Endothelial cell of umbilical vein (primary cell): ENCODE measurements around the gene SLAIN2. TPM values are rescaled to one million over a fixed set of nuclear protein-coding genes. Genes with fewer than 3 reads are reported as not detected.

ENCODE experiments used
- BruUV-seq: library from RNA; stranded (reverse); fragments of 400-500 nt; replicated peaks from 2 replicates; lab custom pipeline; 2021; lab: Mats Ljungman, UMichigan
- CTCF ChIA-PET: fragments of 300-600, 350-600 bp; sonication (Branson Sonifier 250); formaldehyde crosslinking; loops from one replicate; lab custom pipeline; 2021; ENCODE audit warnings: antibody characterized with exemption, inconsistent platforms; lab: Charles Lee
- POLR2A ChIA-PET: fragments of 300-600, 350-600 bp; sonication (Branson Sonifier 250); formaldehyde crosslinking; loops from one replicate; lab custom pipeline; 2021; ENCODE audit warnings: antibody characterized with exemption, inconsistent platforms; lab: Charles Lee
- DNase-seq: peaks from one replicate; pipeline ENCODE4 v3.0.0-alpha.2; 2011; ENCODE audit warnings: low read depth, low spot score
- FAIRE-seq: peaks from 2 replicates; lab custom pipeline; 2011; peaks lifted over from hg19 to GRCh38; lab: Jason Lieb, UNC
- H2AFZ ChIP-seq: 2 replicates; pipeline ENCODE4 v1.6.0; 2012; ENCODE audit warnings: low read depth, low read length, control low read depth, inconsistent platforms
- H3K27ac ChIP-seq: 2 replicates; pipeline ENCODE4 v1.5.1; 2011; ENCODE audit warnings: low read depth, mild to moderate bottlenecking, control low read depth, low read length, moderate library complexity; ENCODE audit not compliant: insufficient read depth
- H3K27me3 ChIP-seq, 2 experiments: 2 replicates each; pipeline versions ENCODE4 v1.6.0 to v1.6.1; 2011; ENCODE audit warnings: low read length in 2 of 2, mixed read lengths in 1 of 2; ENCODE audit not compliant: control insufficient read depth in 2 of 2, insufficient read depth in 2 of 2
- H3K36me3 ChIP-seq, 2 experiments: 2 replicates in 1 of 2; 3 replicates in 1 of 2; pipeline ENCODE4 v1.5.1; 2011; ENCODE audit warnings: low read length in 2 of 2, mild to moderate bottlenecking in 1 of 2, moderate library complexity in 1 of 2; ENCODE audit not compliant: control insufficient read depth in 2 of 2, insufficient read depth in 2 of 2; ENCODE audit errors: extremely low read depth in 1 of 2
- H3K4me1 ChIP-seq: 3 replicates; pipeline ENCODE4 v1.5.1; 2011; ENCODE audit warnings: mild to moderate bottlenecking, low read length; ENCODE audit not compliant: control insufficient read depth, insufficient read depth; ENCODE audit errors: extremely low read depth
- H3K4me2 ChIP-seq: 2 replicates; pipeline ENCODE4 v1.6.1; 2011; ENCODE audit warnings: low read length, control low read depth, mixed read lengths; ENCODE audit not compliant: insufficient read depth
- H3K4me3 ChIP-seq, 3 experiments: fragments of 200-600 bp in 1 of 3; sonication (generic), shearing (Covaris generic) in 1 of 3; replicated peaks in 1 of 3; 2 replicates each; pipeline ENCODE4 v1.5.1; 2011 to 2016; ENCODE audit warnings: control low read depth in 3 of 3, low read length in 3 of 3, mild to moderate bottlenecking in 2 of 3, inconsistent platforms in 1 of 3, low read depth in 1 of 3, moderate library complexity in 1 of 3; ENCODE audit not compliant: insufficient read depth in 1 of 3
- H3K79me2 ChIP-seq: 2 replicates; pipeline ENCODE4 v1.6.0; 2012; ENCODE audit warnings: low read length, inconsistent platforms; ENCODE audit not compliant: control insufficient read depth, insufficient read depth
- H3K9ac ChIP-seq: replicated peaks from 2 replicates; pipeline ENCODE3; 2011; ENCODE audit warnings: low read length, control low read depth; ENCODE audit not compliant: insufficient read depth; ENCODE audit errors: extremely low read depth
- H3K9me1 ChIP-seq: replicated peaks from 3 replicates; pipeline ENCODE4 v1.6.0; 2011; ENCODE audit warnings: mild to moderate bottlenecking, low read length; ENCODE audit not compliant: control insufficient read depth, insufficient read depth; ENCODE audit errors: extremely low read depth
- H3K9me3 ChIP-seq: replicated peaks from 2 replicates; pipeline ENCODE4 v1.5.1; 2012; ENCODE audit warnings: low read length, inconsistent platforms; ENCODE audit not compliant: control insufficient read depth, insufficient read depth
- H4K20me1 ChIP-seq: replicated peaks from 2 replicates; pipeline ENCODE3; 2011; ENCODE audit warnings: mild to moderate bottlenecking, low read length; ENCODE audit not compliant: control insufficient read depth, insufficient read depth; ENCODE audit errors: extremely low read depth
- EZH2 ChIP-seq: IDR thresholded peaks from 2 replicates; pipeline ENCODE4 v1.6.1; 2012; ENCODE audit warnings: borderline replicate concordance, low read depth, mild to moderate bottlenecking, moderate library complexity, low read length, inconsistent platforms; ENCODE audit not compliant: severe bottlenecking
- FOS ChIP-seq: IDR thresholded peaks from 2 replicates; pipeline ENCODE4 v1.6.1; 2011; ENCODE audit warnings: mild to moderate bottlenecking, low read length, moderate library complexity, borderline replicate concordance; ENCODE audit not compliant: insufficient read depth
- GATA2 ChIP-seq: IDR thresholded peaks from 2 replicates; pipeline ENCODE4 v1.7.0; 2011; ENCODE audit warnings: low read depth, mild to moderate bottlenecking, moderate library complexity, mixed read lengths, low read length; ENCODE audit not compliant: insufficient read length, insufficient read depth
- JUN ChIP-seq: IDR thresholded peaks from 2 replicates; pipeline ENCODE4 v1.6.1; 2011; ENCODE audit warnings: borderline replicate concordance, low read depth; ENCODE audit not compliant: insufficient read length, insufficient read depth
- MYC ChIP-seq: IDR thresholded peaks from one replicate; pipeline ENCODE4 v1.6.1; 2011; ENCODE audit warnings: mild to moderate bottlenecking, low read depth, low read length
- POLR2A ChIP-seq: IDR thresholded peaks from 2 replicates; pipeline ENCODE4 v1.6.1; 2012; ENCODE audit warnings: low read depth, mild to moderate bottlenecking, control low read depth, low read length
- POLR2AphosphoS5 ChIP-seq: IDR thresholded peaks from 2 replicates; pipeline ENCODE4 v1.6.1; 2012; ENCODE audit warnings: low read depth, mild to moderate bottlenecking, control low read depth, low read length, moderate library complexity; ENCODE audit not compliant: insufficient read depth
- dilution Hi-C: fragments of 300-500 bp; cut with MboI; formaldehyde crosslinking; loops from one replicate; pipeline ENCODE4 v1.15.0; 2019; ENCODE audit warnings: low sequenced_read_pairs; ENCODE audit not compliant: extremely low pct_ligation_motif_present
- intact Hi-C: fragments of 100-400 bp; cut with micrococcal nuclease; formaldehyde crosslinking; loops from one replicate; pipeline ENCODE4 v1.10.0; 2022
- polyA plus RNA-seq, 4 experiments: library from polyadenylated mRNA; depleted of rRNA in 3 of 4; stranded (reverse) in 3 of 4; unstranded in 1 of 4; fragments of >200 nt; gene quantifications; 2 replicates each; pipeline versions ENCODE4 v1.2.1 to v1.2.3, GENCODE V29; 2011 to 2012; ENCODE audit warnings: missing spikeins in 1 of 4
- total RNA-seq: library from RNA; stranded (reverse); gene quantifications from 2 replicates; pipeline ENCODE4 v1.2.3, GENCODE V29; 2021
- TF ChIP-seq, protein P1 (sequence below), 2 donors: IDR thresholded peaks; 1 replicate in 1 of 2; 2 replicates in 1 of 2; pipeline ENCODE4 v1.5.1; 2011; ENCODE audit warnings: low read length in 2 of 2, mild to moderate bottlenecking in 2 of 2, moderate library complexity in 2 of 2, control low read depth in 1 of 2, inconsistent platforms in 1 of 2, low read depth in 1 of 2; ENCODE audit not compliant: insufficient read depth in 1 of 2; ENCODE audit errors: extremely low read depth in 1 of 2
- TF ChIP-seq, protein P2 (sequence below): IDR thresholded peaks from 2 replicates; pipeline ENCODE4 v1.6.1; 2011; ENCODE audit not compliant: insufficient read depth, insufficient read length

SLAIN2 gene
- total and polyA plus RNA-seq, 2 donors (not counting 3 experiments of a cell fraction or from before 2014, with no cell fraction given) = 27.4 to 49.5 TPM

DNA sequence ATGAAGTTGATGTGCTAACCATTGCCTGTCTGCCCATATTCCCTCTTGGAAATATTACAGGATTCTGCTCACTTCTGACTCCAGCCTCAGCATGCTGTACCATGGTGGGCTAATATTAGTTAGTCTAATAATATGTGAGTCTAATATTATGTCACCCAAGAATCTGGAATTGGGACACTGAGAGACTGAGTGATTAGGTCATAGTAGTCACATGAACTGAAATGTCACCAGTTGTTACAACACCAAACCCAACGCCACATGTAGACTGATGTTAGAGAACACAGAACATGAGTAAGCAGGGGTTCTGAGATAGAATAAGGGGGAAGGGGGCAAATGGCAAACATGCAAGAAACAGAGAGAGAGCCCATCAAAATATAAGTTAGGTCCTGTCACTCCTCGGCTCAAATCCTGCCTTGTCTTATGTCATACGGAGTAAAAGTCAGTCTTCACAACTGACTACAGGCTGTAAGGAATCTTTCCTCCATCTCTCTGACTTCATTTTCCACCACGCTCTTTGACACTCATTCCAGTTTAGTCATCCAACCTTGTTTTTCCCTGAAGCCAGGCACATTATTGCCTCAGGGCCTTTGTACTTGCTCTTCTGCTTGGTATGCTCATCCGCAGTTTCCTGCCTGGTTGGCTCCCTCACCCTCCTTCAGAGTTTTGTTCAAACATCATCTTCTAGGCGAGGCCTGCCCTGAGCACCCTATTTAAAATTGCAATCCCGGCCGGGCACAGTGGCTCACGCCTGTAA lies 9.6 kb upstream of the SLAIN2 start:
- Histone ChIP-seq H2AFZ (no peak overlapping the region), H3K4me2 (no peak overlapping the region), H3K9ac (no peak overlapping the region), H3K9me3 (no peaks in the 10 kb centered on the region), H3K36me3 (no peaks in the 10 kb centered on the region), H3K9me1 (no peaks in the 10 kb centered on the region), H3K4me3 (no peak overlapping the region), H3K79me2 (no peaks in the 10 kb centered on the region), H3K27me3 (no peaks in the 10 kb centered on the region), H3K27ac (no peak overlapping the region), H4K20me1 (no peaks in the 10 kb centered on the region), H3K4me1 (peaks cover 11% of the 10 kb centered on the region)
- dilution Hi-C loops = no loop called here
- no TSS peak for BruUV-seq
- POLR2A ChIA-PET = no interaction called here
- intact Hi-C loops = no loop called here
- TF ChIP-seq JUN (no peak), GATA2 (no peak), MYC (no peak), POLR2A (no peak), POLR2AphosphoS5 (no peak), EZH2 (no peak), FOS (no peak)
- TF ChIP-seq, protein P1, sequence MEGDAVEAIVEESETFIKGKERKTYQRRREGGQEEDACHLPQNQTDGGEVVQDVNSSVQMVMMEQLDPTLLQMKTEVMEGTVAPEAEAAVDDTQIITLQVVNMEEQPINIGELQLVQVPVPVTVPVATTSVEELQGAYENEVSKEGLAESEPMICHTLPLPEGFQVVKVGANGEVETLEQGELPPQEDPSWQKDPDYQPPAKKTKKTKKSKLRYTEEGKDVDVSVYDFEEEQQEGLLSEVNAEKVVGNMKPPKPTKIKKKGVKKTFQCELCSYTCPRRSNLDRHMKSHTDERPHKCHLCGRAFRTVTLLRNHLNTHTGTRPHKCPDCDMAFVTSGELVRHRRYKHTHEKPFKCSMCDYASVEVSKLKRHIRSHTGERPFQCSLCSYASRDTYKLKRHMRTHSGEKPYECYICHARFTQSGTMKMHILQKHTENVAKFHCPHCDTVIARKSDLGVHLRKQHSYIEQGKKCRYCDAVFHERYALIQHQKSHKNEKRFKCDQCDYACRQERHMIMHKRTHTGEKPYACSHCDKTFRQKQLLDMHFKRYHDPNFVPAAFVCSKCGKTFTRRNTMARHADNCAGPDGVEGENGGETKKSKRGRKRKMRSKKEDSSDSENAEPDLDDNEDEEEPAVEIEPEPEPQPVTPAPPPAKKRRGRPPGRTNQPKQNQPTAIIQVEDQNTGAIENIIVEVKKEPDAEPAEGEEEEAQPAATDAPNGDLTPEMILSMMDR (IDR thresholded peaks at IDR 0.05; ENCODE audit: extremely low read depth in 1 of 2, insufficient read depth in 1 of 2, low read depth in 1 of 2, low read length in 2 of 2) = no peak
- TF ChIP-seq, protein P2, sequence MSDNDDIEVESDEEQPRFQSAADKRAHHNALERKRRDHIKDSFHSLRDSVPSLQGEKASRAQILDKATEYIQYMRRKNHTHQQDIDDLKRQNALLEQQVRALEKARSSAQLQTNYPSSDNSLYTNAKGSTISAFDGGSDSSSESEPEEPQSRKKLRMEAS = no peak
- CTCF ChIA-PET = interaction anchor here (1.7 kb wide), 1 partner anchor 10 kb away, joined by 5 read pairs; the partner anchor contains the start of gene SLAIN2
- no peak for FAIRE-seq
- no peak for DNase-seq
